Measurements from ENCODE around the gene SPATS2.
A peak's percentile ranks its signal among the peaks of the same experiment; 100 is the strongest.
"Not testable (repeated sequence)": the region's sequence is repeated elsewhere in the genome, so short reads cannot be mapped to it uniquely, and the experiment has no call there.

Gene SPATS2

GRCh38 chr12:49414364-49414763 lies 47.1 kb downstream of the SPATS2 start:
- DNase-seq = no peak

GRCh38 chr12:49415521-49415970 lies 48.3 kb downstream of the SPATS2 start:
- no peak for DNase-seq

DNA sequence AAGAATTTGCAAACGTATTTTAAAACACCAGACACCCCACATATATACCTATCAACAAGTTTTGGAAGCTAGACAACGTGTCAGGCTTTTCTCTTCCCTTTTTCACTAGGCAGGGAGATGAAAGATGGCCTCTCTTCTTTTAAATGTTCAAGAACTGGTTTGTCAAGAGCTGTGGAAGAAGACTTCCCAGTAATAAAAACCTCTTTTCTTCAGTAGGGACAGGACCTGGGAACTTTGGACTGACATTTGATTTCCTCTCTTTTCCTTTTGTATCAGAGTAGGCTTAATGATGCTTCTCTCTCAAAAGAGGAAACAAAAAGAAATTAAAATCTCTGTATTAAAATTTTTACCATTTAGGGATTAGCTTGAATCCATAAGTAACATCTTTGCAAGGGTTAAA lies 49.6 kb downstream of the SPATS2 start:
- DNase-seq = no peak

GRCh38 chr12:49417558-49417957 lies 50.3 kb downstream of the SPATS2 start:
- DNase-seq = no peak

GRCh38 chr12:49420556-49420955 lies 53.3 kb downstream of the SPATS2 start:
- no peak for DNase-seq

GRCh38 chr12:49422114-49422513 lies 54.9 kb downstream of the SPATS2 start:
- no peak for DNase-seq

DNA sequence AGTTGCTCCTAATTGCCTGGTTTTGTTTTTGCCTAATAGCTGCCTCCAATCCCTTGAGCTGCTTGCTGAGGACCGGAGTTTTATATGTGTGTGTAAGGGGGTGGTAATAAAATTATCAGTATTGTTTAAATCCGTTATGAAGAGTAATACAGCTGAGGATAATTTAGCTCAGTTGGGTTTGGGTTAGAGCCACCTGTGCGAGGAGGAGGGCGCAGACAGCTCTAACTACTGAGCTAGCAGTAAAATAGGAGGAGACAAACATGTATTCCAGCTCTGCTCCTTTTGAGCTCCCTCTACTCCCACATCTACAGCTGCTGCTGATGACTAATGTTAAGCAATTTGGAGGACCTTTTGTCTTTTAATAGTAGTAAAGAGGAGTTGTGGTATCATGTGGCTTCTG lies 61.5 kb downstream of the SPATS2 start:
- no peak for DNase-seq

GRCh38 chr12:49432616-49433015 lies 65.4 kb downstream of the SPATS2 start:
- DNase-seq = no peak

- DNase-seq = not testable (repeated sequence)
These were observed 69.5 kb downstream of the SPATS2 start for GRCh38 chr12:49436799-49437198.

DNA sequence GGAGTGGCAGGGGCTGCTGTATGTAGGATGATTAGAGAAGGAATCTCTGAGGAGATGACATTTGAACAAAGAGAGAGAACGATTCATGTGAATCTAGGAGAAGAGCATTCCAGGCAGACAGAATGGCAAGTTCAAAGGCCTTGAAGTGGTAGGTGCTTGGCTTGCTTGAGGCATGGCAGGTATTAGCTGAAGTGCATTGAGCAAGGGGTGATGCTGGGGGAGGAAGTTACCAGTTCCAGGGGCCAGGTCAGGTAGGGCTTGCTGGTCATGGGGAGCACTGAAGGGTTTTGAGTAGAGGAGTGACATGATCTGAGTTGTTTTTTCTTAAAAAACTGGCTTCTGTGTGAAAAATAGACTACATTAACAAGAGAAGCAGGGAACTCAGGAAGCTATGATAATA lies 71.8 kb downstream of the SPATS2 start:
- no peak for DNase-seq

DNA sequence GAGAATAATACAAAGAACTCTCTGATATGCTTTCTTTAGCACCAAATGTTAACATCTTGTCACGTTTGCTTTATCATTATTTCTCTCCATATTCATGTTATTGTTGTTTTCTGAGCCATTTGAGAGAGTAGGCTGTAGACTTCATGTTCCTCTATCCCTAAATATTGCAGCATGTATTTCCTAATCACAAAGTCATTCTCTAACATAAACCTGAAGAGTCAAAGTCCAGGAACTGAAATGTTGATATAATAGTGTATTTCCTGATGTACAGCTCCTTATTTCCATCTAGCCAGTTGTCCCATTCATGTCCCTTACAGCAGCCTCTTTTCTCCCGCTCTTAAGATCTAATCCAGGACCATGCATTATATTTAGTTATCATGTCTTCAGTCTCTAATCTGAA lies 72.8 kb downstream of the SPATS2 start:
- no peak for DNase-seq

- DNase-seq = no peak
These were observed 75.7 kb downstream of the SPATS2 start for GRCh38 chr12:49442915-49443314.

DNA sequence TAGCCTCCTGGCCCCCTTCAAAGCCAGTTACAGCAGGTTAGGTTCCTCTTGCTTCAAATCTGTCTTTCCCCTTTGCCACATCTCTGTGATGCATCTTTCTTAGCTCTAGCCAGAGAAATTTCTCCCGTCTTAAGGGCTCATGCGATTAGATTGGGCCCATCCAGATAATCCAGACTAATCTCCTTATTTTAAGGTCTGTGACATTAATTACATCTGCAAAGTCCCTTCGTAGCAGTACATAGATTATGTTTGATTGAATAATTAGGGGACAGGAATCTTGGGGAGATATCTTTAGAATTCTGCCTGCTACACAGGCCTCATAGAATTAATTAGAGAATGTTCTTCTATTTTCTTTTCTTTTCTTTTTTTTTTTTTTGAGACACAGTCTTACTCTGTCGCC lies 79.3 kb downstream of the SPATS2 start:
- no peak for DNase-seq

GRCh38 chr12:49448858-49449257 lies 81.6 kb downstream of the SPATS2 start:
- DNase-seq = no peak

- peak; percentile 70 for DNase-seq
These were observed 84.4 kb downstream of the SPATS2 start for GRCh38 chr12:49451468-49452259.

- DNase-seq = no peak
These were observed 88.2 kb downstream of the SPATS2 start for GRCh38 chr12:49455501-49455900.

- DNase-seq = no peak
These were observed 88.9 kb downstream of the SPATS2 start for GRCh38 chr12:49456131-49456679.

DNA sequence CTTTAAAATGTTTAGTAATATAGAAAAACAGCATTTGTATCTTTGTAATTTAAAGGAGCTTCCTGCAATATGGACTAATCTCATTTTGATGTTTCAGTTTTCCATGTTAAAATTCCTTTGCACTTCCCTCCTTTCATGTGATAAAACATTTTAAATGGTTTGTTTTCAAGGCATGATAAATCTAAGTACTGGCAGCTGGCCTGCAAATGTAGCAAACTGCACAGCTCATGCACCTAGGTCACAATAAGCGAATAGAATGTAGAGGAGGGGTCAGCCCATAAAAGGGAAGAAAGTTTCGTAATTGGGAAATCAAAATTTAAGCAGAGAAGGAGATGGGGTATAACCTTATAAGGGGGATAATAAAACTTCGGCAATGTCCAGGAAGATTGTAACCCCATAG lies 91.6 kb downstream of the SPATS2 start:
- DNase-seq = no peak

DNA sequence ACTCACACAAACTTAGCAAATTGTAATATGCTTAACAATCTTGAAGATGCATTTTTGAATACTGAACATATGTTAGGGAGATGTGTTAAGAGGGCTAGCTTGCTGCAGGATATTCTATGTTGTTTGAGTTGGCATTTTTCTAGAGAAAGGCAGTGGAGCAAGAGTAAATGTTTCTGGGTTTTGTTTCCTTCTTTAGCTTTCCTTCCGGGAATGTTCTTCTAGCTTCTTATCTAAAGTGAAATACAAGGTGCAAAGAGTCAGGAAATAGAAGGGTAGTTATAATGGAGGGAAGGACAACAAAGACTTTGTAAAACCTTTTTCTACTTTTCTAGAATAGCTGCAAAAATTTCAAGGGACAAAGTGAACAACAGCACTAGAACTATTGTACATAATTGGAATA lies 94.0 kb downstream of the SPATS2 start:
- no peak for DNase-seq

DNA sequence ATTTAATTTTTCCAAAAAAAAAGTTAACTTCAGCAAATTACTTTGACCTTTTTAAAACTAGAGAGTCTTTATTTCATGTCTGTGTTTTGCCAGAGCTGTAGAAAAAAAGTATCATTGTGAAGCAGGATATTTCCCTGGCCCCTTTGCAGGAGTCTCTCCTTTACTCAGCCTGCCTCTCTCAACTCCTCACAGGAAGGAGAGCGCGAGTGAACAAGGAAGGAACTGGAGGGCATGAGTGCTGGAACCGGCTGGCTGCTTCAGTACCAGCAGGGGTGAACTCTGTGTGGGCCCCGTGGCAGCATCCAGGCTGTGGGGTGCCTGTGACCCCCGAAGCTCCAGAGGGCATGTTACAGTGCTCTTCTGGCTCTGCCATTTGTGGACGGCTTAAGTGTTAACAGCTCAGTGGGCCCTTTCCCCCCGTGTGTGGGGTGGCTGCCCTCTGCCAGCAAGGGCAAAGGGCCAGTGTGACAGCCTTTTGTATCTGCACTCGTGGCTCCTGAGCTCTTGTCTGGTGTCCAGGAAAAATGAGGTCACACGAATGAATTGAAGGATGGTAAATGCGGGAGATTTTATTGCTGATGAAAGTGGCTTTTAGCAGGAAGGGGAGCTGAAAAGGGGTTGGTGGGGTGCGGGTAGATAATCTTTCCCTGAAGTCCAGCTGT lies 95.0 kb downstream of the SPATS2 start:
- DNase-seq = no peak

DNA sequence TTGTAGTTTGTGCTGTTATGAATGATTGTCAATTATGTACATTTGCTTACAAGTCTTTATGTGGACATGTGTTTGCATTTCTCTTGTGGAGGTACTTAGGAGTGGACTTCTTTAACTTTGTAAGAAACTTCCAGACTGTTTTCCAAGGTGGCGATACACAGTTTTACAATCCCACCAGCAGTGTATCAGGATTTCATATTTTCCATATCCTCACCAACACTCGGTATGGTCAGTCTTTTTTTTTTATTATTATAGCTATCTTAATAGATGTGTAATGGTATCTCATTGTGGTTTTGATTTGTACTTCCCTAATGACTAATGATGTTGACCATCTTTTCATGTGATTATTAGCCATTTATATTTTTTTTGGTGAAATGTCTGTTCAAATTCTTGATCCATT lies 97.9 kb downstream of the SPATS2 start:
- DNase-seq = no peak

GRCh38 chr12:49470986-49471385 lies 103.7 kb downstream of the SPATS2 start:
- DNase-seq = no peak

DNA sequence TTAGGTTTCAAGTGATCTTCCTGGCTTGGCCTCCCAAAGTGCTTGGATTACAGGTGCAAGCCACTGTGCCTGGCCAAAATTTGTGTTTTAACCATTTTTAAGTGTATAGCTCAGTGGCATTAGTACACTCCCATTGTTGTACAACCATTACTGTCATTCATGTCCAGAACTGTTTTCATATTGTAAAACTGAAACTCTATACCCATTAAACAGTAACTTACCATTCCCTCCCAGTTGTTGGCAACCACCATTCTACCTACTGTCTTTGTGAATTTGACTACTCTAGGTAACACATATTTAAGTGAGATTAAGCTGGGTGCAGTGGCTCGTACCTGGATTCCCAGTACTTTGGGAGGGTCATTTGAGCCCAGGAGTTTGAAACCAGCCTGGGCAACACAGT lies 104.3 kb downstream of the SPATS2 start:
- DNase-seq = no peak

DNA sequence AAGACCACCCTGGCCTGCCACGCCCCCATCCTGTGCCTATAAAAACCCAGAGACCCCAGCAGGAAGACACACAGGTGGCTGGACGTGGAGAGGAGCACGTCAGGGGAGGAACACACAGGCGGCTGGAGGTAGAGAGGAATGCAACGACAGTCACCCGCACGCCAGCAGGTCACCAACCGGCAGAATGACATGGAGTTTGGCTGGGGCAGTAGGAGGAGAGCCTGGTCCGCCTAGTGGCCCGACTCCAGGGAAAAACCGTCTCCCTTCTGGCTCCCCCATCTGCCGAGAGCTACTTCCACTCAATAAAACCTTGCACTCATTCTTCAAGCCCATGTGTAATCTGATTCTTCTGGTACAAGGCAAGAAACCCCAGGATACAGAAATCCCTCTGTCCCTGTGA lies 108.8 kb downstream of the SPATS2 start:
- no peak for DNase-seq
